Ectodermal cell (in vitro differentiated cells): ENCODE data around the gene LSR.

ENCODE experiments used
- H3K27ac ChIP-seq: 2 replicates; pipeline ENCODE4 v1.7.0; 2013; ENCODE audit warnings: mild to moderate bottlenecking, low read depth, low read length; ENCODE audit not compliant: insufficient read depth, poor library complexity, severe bottlenecking
- H3K27me3 ChIP-seq: 2 replicates; pipeline ENCODE4 v1.7.0; 2013; ENCODE audit warnings: mild to moderate bottlenecking, low read length; ENCODE audit not compliant: insufficient read depth, control insufficient read depth, poor library complexity, severe bottlenecking
- H3K36me3 ChIP-seq: one replicate; pipeline ENCODE4 v1.7.0; 2013; ENCODE audit warnings: low read length; ENCODE audit not compliant: control insufficient read depth, insufficient read depth
- H3K4me1 ChIP-seq: one replicate; pipeline ENCODE4 v1.7.0; 2013; ENCODE audit warnings: low read length; ENCODE audit not compliant: control insufficient read depth, insufficient read depth
- H3K4me3 ChIP-seq: 2 replicates; pipeline ENCODE4 v1.7.0; 2013; ENCODE audit warnings: low read depth, low read length, control low read depth; ENCODE audit not compliant: insufficient read depth
- H3K9me3 ChIP-seq: 2 replicates; pipeline ENCODE4 v1.7.0; 2013; ENCODE audit warnings: mild to moderate bottlenecking, low read length, moderate library complexity; ENCODE audit not compliant: control insufficient read depth
- WGBS, 2 experiments: methylation state at CpG; one replicate each; pipeline ENCODE4 v1.1.7; 2013; ENCODE audit warnings: missing lambda C conversion rate in 2 of 2; 5-methylcytosine and 5-hydroxymethylcytosine counted together

Gene LSR

GRCh38 chr19:35209646-35210045 is 39.2 kb upstream of the LSR start:
- Histone ChIP-seq H3K9me3 (no peaks in the 10 kb centered on the region), H3K27ac (no peak overlapping the region), H3K4me1 (peaks cover 5% of the 10 kb centered on the region), H3K27me3 (no peaks in the 10 kb centered on the region), H3K4me3 (no peak overlapping the region), H3K36me3 (no peaks in the 10 kb centered on the region)
- 96 to 98% methylated on average over 4 of the region's 4 CpGs for WGBS, 2 experiments

- Histone ChIP-seq H3K27me3 (no peaks in the 10 kb centered on the region), H3K9me3 (no peaks in the 10 kb centered on the region), H3K4me3 (no peak overlapping the region), H3K27ac (no peak overlapping the region), H3K36me3 (no peaks in the 10 kb centered on the region), H3K4me1 (no peaks in the 10 kb centered on the region)
- 92 to 94% methylated on average over 7 of the region's 7 CpGs for WGBS, 2 experiments
Measured at GRCh38 chr19:35211545-35212230, 37.1 kb upstream of the LSR start.

DNA sequence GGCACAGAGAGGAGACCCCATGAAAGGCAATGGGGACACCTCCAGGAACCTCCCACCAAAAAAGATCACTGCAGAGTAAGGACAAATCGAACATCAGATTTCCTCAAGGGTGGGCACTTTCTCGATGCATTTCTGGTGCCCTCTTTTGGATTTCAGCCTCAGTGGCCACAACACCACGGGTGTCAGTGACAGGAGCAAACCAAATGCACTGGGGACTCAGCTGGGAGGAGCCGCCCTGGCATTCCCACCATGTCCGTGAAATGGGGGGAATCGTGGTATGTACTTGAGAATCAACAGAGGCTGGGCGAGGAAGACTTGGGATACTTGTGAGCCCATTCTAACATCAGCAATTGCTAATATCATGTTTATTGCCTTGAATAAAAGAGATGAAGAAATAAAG is 36.6 kb upstream of the LSR start:
- WGBS, 2 experiments: 68 to 73% methylated on average over 6 to 7 of the region's 7 CpGs
- no peaks in the 10 kb centered on the region for H3K4me1 ChIP-seq
- H3K9me3 ChIP-seq: no peaks in the 10 kb centered on the region
- H3K4me3 ChIP-seq: no peak overlapping the region
- H3K36me3 ChIP-seq: no peaks in the 10 kb centered on the region
- no peak overlapping the region for H3K27ac ChIP-seq
- no peaks in the 10 kb centered on the region for H3K27me3 ChIP-seq

GRCh38 chr19:35213663-35214632 is 34.9 kb upstream of the LSR start:
- 88 to 92% methylated on average over 21 of the region's 21 CpGs for WGBS, 2 experiments
- no peaks in the 10 kb centered on the region for H3K27me3 ChIP-seq
- no peak overlapping the region for H3K27ac ChIP-seq
- no peaks in the 10 kb centered on the region for H3K9me3 ChIP-seq
- no peak overlapping the region for H3K4me3 ChIP-seq
- no peaks in the 10 kb centered on the region for H3K36me3 ChIP-seq
- no peaks in the 10 kb centered on the region for H3K4me1 ChIP-seq

GRCh38 chr19:35214766-35215422 is 33.9 kb upstream of the LSR start:
- Histone ChIP-seq H3K4me1 (no peaks in the 10 kb centered on the region), H3K27me3 (no peaks in the 10 kb centered on the region), H3K27ac (no peak overlapping the region), H3K4me3 (no peak overlapping the region), H3K36me3 (no peaks in the 10 kb centered on the region), H3K9me3 (no peaks in the 10 kb centered on the region)
- WGBS, 2 experiments: 88 to 89% methylated on average over 7 of the region's 7 CpGs

DNA sequence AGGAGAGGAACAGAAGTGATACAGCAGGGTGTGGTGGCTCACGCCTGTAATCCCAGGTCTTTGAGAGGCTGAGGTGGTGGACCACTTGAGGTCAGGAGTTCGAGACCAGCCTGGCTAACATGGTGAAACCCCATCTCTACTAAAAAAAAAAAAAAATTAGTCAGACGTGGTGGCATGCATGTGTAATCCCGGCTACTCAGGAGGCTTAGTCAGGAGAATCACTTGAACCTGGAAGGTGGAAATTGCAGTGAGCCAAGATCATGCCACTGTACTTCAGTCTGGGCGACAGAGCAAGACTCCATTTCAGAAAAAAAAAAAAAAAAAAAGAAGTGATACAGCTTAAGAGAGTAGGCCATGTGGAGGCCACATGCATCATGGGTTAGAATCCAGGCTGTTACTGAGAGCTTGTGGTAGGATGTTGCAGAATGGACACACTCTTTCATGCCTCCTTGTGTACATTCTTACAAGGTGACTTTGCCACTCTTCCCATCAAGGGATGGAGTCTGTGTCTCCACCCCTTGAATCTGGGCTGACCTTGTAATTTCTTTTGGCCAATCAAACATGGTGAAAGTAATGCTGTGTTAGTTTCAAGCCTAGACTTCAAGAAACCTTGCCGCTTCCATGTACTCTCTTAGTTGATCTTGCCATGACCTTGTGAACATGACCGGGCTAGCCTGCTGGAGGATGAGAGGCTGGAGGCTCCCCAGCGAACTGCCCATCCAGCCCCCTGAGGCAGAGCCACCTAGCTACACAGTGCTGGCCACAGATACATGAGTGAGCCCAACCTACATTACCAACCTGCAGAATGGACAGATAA is 32.6 kb upstream of the LSR start:
- H3K27me3 ChIP-seq: no peaks in the 10 kb centered on the region
- no peaks in the 10 kb centered on the region for H3K4me1 ChIP-seq
- no peaks in the 10 kb centered on the region for H3K36me3 ChIP-seq
- H3K27ac ChIP-seq: no peak overlapping the region
- no peaks in the 10 kb centered on the region for H3K9me3 ChIP-seq
- no peak overlapping the region for H3K4me3 ChIP-seq
- WGBS, 2 experiments: 90 to 92% methylated on average over 8 of the region's 8 CpGs

DNA sequence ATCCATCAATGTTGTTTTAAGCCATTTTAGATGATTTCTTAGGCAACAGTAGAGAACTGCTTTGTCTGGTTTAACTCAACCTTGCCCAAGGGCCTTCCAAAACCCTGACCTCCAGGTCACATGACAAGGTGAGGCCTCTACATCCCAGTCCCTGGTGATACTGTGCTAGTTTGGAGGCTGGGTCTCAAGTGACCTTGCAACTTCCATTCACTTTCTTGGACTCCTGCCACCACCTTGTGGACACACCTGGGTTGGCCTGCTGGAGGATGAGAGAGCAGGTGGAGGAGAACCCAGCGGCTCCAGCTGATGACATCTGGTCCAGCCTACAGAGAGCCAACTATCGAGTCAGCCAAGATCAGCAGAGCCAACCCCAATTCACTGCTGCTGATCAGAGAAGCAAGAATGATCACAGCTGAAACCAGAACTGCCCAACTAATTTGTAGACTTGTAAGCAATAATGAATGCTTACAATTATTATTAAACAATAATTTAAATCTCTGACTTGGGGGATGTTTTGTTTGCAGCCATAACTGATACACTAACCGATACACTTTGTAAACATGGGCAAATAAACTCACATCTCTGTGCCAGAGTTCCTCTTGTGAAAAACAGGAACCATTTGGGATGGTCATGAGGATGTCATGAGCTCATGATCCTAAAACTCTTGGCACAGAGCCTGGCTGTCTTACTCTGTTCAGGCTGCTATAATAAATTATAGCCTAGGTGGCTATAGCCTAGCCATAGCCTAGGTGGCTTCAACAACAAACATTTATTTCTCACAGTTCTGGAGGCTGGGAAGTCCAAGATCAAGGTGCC is 31.8 kb upstream of the LSR start:
- Histone ChIP-seq H3K27me3 (no peaks in the 10 kb centered on the region), H3K4me3 (no peak overlapping the region)
- 72 to 78% methylated on average over 3 of the region's 3 CpGs for WGBS, 2 experiments

DNA sequence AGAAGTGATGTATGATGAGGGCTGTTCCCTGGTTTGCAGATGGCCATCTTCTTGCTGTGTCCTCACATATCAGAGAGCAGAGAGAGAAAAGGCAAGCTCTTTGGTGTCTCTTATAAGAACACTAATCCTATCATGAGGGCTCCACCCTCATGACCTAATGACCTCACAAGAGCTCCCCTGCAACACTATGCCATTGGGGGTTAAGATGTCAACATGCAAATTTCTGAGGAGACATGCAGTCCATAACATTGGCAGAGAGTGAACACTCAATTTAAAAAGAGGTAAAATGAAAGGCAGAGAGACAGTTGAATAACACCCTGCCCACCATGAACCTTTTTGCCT is 31.2 kb upstream of the LSR start:
- Histone ChIP-seq H3K4me1 (no peaks in the 10 kb centered on the region), H3K27me3 (no peaks in the 10 kb centered on the region), H3K9me3 (no peaks in the 10 kb centered on the region), H3K27ac (no peak overlapping the region), H3K4me3 (no peak overlapping the region), H3K36me3 (no peaks in the 10 kb centered on the region)

More for the DNA sequence above, 31.8 kb upstream of the LSR start:
- H3K9me3 ChIP-seq: no peaks in the 10 kb centered on the region
- no peak overlapping the region for H3K27ac ChIP-seq
- H3K36me3 ChIP-seq: no peaks in the 10 kb centered on the region
- no peaks in the 10 kb centered on the region for H3K4me1 ChIP-seq

- Histone ChIP-seq H3K4me1 (no peaks in the 10 kb centered on the region), H3K36me3 (no peaks in the 10 kb centered on the region), H3K9me3 (no peaks in the 10 kb centered on the region), H3K4me3 (no peak overlapping the region), H3K27me3 (no peaks in the 10 kb centered on the region), H3K27ac (no peak overlapping the region)
- 83 to 100% methylated on average over 1 of the region's 1 CpG for WGBS, 2 experiments
Measured at GRCh38 chr19:35219008-35219407, 29.8 kb upstream of the LSR start.
